Mesodermal cell (in vitro differentiated cells): ENCODE measurements around the gene NAXE.
A peak's percentile ranks its signal among the peaks of the same experiment; 100 is the strongest.

Experiments
- H3K27ac ChIP-seq: 2 replicates; pipeline ENCODE4 v1.7.0; 2013; ENCODE audit warnings: mild to moderate bottlenecking, low read depth, low read length, moderate library complexity; ENCODE audit not compliant: severe bottlenecking
- H3K36me3 ChIP-seq: 2 replicates; pipeline ENCODE4 v1.7.1; 2013; ENCODE audit warnings: mild to moderate bottlenecking, low read length, moderate library complexity; ENCODE audit not compliant: control insufficient read depth, insufficient read depth
- H3K4me1 ChIP-seq: one replicate; pipeline ENCODE4 v1.7.1; 2013; ENCODE audit warnings: mild to moderate bottlenecking, low read length; ENCODE audit not compliant: insufficient read depth, control insufficient read depth, poor library complexity, severe bottlenecking
- H3K4me3 ChIP-seq: 2 replicates; pipeline ENCODE4 v1.7.0; 2013; ENCODE audit warnings: low read length, control low read depth, mild to moderate bottlenecking; ENCODE audit not compliant: insufficient read depth, poor library complexity, severe bottlenecking; ENCODE audit errors: extremely low read depth
- H3K9me3 ChIP-seq: 2 replicates; pipeline ENCODE4 v1.7.1; 2013; ENCODE audit warnings: mild to moderate bottlenecking, low read length, moderate library complexity; ENCODE audit not compliant: control insufficient read depth
- WGBS, 2 experiments: methylation state at CpG; one replicate each; pipeline ENCODE4 v1.1.5; 2013; ENCODE audit warnings: missing lambda C conversion rate in 2 of 2; ENCODE audit not compliant: insufficient coverage in 2 of 2; 5-methylcytosine and 5-hydroxymethylcytosine counted together

The NAXE gene

DNA sequence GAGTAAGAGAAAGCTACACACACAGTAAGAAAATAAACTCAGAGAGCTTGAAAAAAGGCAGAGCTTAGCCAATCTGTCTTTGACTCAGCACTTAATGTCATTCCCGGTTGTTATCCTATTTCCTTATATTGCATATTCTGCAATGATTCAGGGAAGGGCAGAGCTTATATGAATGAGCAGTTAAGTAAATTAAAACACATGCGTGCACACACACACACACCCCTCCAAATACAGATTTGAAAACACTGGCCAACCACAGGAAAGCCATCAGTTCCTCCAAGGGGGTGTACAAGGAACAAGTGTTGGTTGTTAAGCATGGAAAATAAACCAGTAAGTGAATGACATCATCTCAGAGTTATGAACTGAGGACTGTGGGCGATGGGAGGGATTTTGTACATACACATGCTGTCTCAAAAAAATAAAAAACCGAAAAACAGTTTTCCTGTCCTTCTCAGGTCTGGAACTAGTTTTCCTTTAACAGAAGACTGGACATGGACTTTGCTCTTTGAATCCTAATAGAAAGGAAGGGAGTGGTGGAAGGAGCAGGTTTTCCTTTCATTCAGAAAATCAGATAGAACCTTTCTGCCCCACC lies 20.2 kb upstream of the NAXE start:
- no peaks in the 10 kb centered on the region for H3K9me3 ChIP-seq
- peak overlapping the region; percentile 73 for H3K4me3 ChIP-seq
- peaks cover 41% of the 10 kb centered on the region for H3K36me3 ChIP-seq
- peak overlapping the region; percentile 10 for H3K27ac ChIP-seq
- peaks cover 6% of the 10 kb centered on the region for H3K4me1 ChIP-seq
- 17% methylated on average over 1 of the region's 4 CpGs; no CpG with 5 or more reads in 1 of the 2 experiments for WGBS, 2 experiments

DNA sequence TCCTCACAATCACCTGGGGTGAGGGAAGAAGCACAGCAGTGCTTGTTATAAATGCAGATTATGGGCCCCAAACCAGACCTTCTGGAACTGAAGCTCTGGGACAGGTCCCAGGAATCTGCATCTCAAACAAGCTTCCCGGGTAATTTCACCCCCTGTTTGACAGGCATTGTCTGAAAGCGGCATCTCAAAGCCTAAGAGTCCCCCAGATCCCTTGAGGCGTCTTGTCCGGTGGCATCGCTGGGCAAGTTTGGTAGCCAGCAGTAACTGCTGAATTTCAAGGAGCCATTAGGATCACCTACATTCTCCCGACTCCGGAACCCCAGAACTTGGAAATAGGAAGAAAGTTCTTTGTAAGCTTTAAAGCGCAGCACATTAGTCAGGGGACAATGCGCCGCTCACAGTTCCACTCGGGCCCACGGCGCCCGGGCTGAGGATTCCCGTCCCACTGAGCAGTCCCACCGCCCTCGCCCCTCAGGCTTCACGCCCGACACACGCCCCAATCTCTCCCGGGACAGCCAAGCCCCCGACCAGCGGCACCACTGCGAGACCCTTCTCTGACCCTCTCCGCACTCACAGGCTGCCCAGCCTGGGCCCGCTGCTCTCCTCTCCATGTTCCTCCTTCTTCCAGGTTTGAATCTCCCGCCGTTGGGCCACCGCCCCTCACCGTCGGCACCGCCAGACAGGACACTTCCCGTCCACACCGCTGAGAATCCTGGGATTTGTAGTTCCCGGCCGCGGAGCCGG lies 19.5 kb upstream of the NAXE start, which contains the start of gene IQGAP3:
Gene IQGAP3 (minus strand): TSS at position 647 of the 744 bp plus-strand sequence. CDS start 36 bp downstream, at position 611.
- no peaks in the 10 kb centered on the region for H3K9me3 ChIP-seq
- H3K4me3 ChIP-seq = peak within 1 kb of the TSS; percentile 73
- H3K27ac ChIP-seq = no peak within 1 kb of the TSS
- peaks cover 6% of the 10 kb centered on the region for H3K4me1 ChIP-seq
- 0 to 1% methylated on average over 28 to 36 of the region's 38 CpGs for WGBS, 2 experiments
- H3K36me3 ChIP-seq = peaks cover 36% of the 10 kb centered on the region

GRCh38 chr1:156572663-156573018 lies 18.9 kb upstream of the NAXE start:
- Histone ChIP-seq H3K4me3 (peak overlapping the region; percentile 73), H3K9me3 (no peaks in the 10 kb centered on the region), H3K27ac (no peak overlapping the region), H3K36me3 (peaks cover 31% of the 10 kb centered on the region), H3K4me1 (peaks cover 6% of the 10 kb centered on the region)
- WGBS, 2 experiments = 37 to 62% methylated on average over 7 to 8 of the region's 10 CpGs

DNA sequence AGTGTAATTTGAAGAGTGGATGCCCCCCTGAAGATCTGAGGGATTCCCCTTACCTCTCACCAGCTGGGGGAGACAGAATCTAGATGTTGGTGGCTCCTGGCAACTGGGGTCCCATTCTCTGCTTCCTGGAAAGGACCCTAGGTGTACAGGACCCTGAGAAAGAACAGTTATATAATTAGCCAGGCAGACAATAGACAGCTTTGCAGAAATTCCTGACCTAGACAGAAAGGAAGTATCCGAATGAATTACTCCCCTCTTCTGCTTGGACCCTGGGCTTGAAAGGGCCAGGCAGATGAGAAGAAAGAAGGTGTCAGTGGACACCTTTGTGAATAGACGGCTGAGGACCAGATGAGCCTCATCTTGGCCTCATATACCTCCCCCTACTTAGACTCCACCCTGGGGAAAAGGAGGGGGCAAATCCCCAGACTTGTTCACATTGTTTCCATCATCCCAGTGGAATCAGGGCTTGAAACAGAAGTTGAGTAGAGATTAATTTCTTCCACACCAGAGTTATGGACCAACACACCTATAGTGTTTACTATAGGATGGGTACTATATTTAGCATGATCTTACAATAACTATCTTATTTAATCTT lies 17.4 kb upstream of the NAXE start:
- Histone ChIP-seq H3K9me3 (no peaks in the 10 kb centered on the region), H3K4me1 (peaks cover 6% of the 10 kb centered on the region), H3K4me3 (no peak overlapping the region), H3K36me3 (peaks cover 17% of the 10 kb centered on the region), H3K27ac (no peak overlapping the region)
- 83 to 88% methylated on average over 1 of the region's 2 CpGs for WGBS, 2 experiments

DNA sequence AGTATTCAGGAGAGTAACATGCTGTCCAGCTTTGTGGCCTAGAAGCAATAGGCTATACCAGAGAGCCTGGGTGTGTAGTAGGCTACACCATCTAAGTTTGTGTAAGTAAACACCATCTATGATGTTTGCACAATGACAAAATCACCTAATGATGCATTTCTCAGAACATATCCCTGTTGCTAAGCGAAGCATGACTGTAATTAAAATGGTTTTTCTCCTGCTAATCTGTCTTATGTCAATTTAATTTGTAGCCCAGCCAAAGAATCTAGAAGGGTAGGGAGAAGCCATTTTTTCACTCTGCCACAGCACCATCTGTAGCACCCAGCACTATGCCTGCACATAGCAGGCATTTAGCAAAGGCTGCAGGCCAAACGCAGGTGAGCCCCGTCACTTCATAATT lies 14.0 kb upstream of the NAXE start:
- no peak overlapping the region for H3K27ac ChIP-seq
- H3K9me3 ChIP-seq = no peaks in the 10 kb centered on the region
- H3K4me3 ChIP-seq = no peak overlapping the region
- no peaks in the 10 kb centered on the region for H3K36me3 ChIP-seq
- no peaks in the 10 kb centered on the region for H3K4me1 ChIP-seq
- 91 to 100% methylated on average over 2 to 3 of the region's 3 CpGs for WGBS, 2 experiments

DNA sequence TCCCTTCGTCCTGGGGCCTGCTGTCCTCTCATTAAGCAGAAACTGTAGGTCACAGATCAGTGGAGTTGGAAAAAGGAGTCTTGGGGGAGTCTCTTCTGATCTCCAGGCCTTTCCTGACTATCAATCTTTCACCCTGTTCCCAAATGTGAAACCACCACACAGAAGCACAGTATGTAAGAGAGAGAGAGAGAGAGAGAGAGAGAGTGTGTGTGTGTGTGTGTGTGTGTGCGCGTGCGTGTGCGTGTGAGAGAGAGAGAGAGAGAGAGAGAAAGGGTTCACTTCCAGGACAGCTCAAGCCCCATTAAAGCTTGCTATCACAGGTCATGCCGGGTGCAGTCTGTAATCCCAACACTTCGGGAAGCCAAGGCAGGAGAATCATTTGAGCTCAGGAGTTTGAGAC lies 13.5 kb upstream of the NAXE start:
- no peak overlapping the region for H3K27ac ChIP-seq
- H3K4me1 ChIP-seq = no peaks in the 10 kb centered on the region
- H3K4me3 ChIP-seq = no peak overlapping the region
- H3K36me3 ChIP-seq = no peaks in the 10 kb centered on the region
- H3K9me3 ChIP-seq = no peaks in the 10 kb centered on the region
- WGBS, 2 experiments = 23 to 31% methylated on average over 3 of the region's 7 CpGs

DNA sequence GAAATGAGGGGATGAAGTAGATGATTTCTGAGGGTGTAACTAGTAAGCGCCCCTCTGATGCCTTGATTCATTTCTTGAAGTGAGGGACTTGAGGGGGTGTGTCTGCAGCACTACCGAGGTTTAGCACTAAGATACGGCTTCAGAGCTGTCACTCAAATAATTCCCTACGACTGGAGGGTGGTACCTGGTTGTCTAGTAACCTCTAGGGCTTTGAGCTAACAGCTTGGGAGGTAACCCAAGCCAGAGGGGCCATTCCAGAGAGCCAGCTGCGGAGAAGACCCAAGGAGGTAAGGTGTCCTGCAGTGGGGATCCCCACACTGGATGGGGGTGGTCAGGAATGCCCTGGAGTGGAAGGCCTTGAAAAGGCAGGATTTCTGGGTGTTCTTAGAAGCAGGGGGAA lies 12.1 kb upstream of the NAXE start, which contains the start of gene TTC24:
Gene TTC24 (plus strand): TSS at position 252 of the 400 bp plus-strand sequence. CDS start 1,642 bp downstream, outside the sequence.
- 80 to 94% methylated on average over 3 to 5 of the region's 5 CpGs for WGBS, 2 experiments
- no peaks in the 10 kb centered on the region for H3K4me1 ChIP-seq
- no peaks in the 10 kb centered on the region for H3K9me3 ChIP-seq
- no peak within 1 kb of the TSS for H3K4me3 ChIP-seq
- H3K36me3 ChIP-seq = no peaks in the 10 kb centered on the region
- no peak within 1 kb of the TSS for H3K27ac ChIP-seq

- H3K4me1 ChIP-seq = no peaks in the 10 kb centered on the region
- WGBS, 2 experiments = 89 to 92% methylated on average over 19 to 21 of the region's 21 CpGs
- H3K4me3 ChIP-seq = no peak overlapping the region
- H3K36me3 ChIP-seq = no peaks in the 10 kb centered on the region
- no peak overlapping the region for H3K27ac ChIP-seq
- no peaks in the 10 kb centered on the region for H3K9me3 ChIP-seq
Measured at GRCh38 chr1:156581661-156582387, 9.8 kb upstream of the NAXE start.

- H3K9me3 ChIP-seq = no peaks in the 10 kb centered on the region
- H3K4me1 ChIP-seq = no peaks in the 10 kb centered on the region
- no peak overlapping the region for H3K4me3 ChIP-seq
- H3K36me3 ChIP-seq = no peaks in the 10 kb centered on the region
- 85 to 90% methylated on average over 7 to 8 of the region's 9 CpGs for WGBS, 2 experiments
- no peak overlapping the region for H3K27ac ChIP-seq
Measured at GRCh38 chr1:156582388-156583017, 9.1 kb upstream of the NAXE start.
